KMS-11 (cell line): Measurements from ENCODE around the gene MED17.

Experiments
- H2AFZ ChIP-seq: fragments of 200-600 bp; sonication (generic); 2 replicates; pipeline ENCODE4 v1.6.1; 2016; ENCODE audit warnings: antibody characterized with exemption, mixed run types, low read depth
- H3K27ac ChIP-seq: fragments of 200-600 bp; sonication (generic); 2 replicates; pipeline ENCODE4 v1.6.1; 2016; ENCODE audit warnings: mild to moderate bottlenecking, mixed run types
- H3K27me3 ChIP-seq: fragments of 200-600 bp; sonication (generic); 2 replicates; pipeline ENCODE4 v1.6.1; 2017; ENCODE audit warnings: mild to moderate bottlenecking, low read depth, mixed run types, moderate library complexity; ENCODE audit not compliant: insufficient read depth
- H3K36me3 ChIP-seq: fragments of 200-600 bp; sonication (generic); 2 replicates; pipeline ENCODE4 v1.6.1; 2017; ENCODE audit warnings: mild to moderate bottlenecking, mixed run types; ENCODE audit not compliant: insufficient read depth
- H3K4me1 ChIP-seq: fragments of 200-600 bp; sonication (generic); 2 replicates; pipeline ENCODE4 v1.6.1; 2016; ENCODE audit warnings: mild to moderate bottlenecking, low read depth, mixed run types; ENCODE audit not compliant: poor library complexity, severe bottlenecking
- H3K4me2 ChIP-seq: fragments of 200-600 bp; sonication (generic); 2 replicates; pipeline ENCODE4 v1.7.0; 2016; ENCODE audit warnings: mild to moderate bottlenecking, mixed run types
- H3K4me3 ChIP-seq: fragments of 200-600 bp; sonication (generic); IDR thresholded peaks from 2 replicates; pipeline ENCODE4 v1.6.1; 2017; ENCODE audit warnings: low read depth, low read length, mixed read lengths; ENCODE audit not compliant: insufficient read depth
- H3K79me2 ChIP-seq: fragments of 200-600 bp; sonication (generic); 2 replicates; pipeline ENCODE4 v1.6.1; 2016; ENCODE audit warnings: low read depth, mixed run types; ENCODE audit not compliant: insufficient read depth
- H3K9ac ChIP-seq: fragments of 200-600 bp; sonication (generic); 2 replicates; pipeline ENCODE4 v1.6.1; 2016; ENCODE audit warnings: mild to moderate bottlenecking, mixed run types
- H4K20me1 ChIP-seq: fragments of 200-600 bp; sonication (generic); 2 replicates; pipeline ENCODE4 v1.6.1; 2016; ENCODE audit warnings: mild to moderate bottlenecking, mixed run types; ENCODE audit not compliant: insufficient read depth
- CTCF ChIP-seq: fragments of 200-600 bp; sonication (generic); conservative IDR thresholded peaks from 2 replicates; pipeline ENCODE4 v1.6.1; 2017; ENCODE audit warnings: low read depth, mild to moderate bottlenecking, antibody characterized with exemption, low read length, moderate library complexity, mixed read lengths

Gene MED17

DNA sequence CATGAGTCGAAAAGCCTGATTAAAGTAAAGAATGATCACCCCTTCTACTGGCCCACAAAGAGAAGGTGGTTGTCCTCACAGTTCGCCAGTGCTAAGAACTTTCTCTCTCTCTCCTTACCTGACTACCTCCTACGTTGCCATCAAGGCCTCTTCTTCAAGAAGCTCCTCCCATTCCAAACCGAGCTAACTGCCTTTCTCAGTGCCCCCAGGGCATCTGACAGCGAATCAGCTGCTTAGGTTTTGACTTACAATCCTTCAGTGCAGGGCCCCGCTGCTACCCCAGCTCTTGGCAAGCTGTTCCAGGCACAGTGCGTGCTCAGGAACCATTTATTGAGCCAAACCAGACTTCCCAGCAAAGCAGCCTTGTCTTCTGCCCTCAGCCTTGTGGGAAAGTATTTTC lies 60.5 kb downstream of the MED17 start:
- TF ChIP-seq CTCF, result no peak
- Histone ChIP-seq H3K27ac (no peak overlapping the region), H3K4me2 (no peak overlapping the region), H3K4me3 (no peak overlapping the region), H3K27me3 (no peaks in the 10 kb centered on the region), H4K20me1 (no peaks in the 10 kb centered on the region), H3K79me2 (no peaks in the 10 kb centered on the region), H2AFZ (no peak overlapping the region), H3K36me3 (no peaks in the 10 kb centered on the region), H3K4me1 (no peaks in the 10 kb centered on the region), H3K9ac (no peak overlapping the region)

- no peaks in the 10 kb centered on the region for H3K36me3 ChIP-seq
- no peak for TF ChIP-seq CTCF
- no peak overlapping the region for H3K27ac ChIP-seq
- no peak overlapping the region for H2AFZ ChIP-seq
- no peak overlapping the region for H3K4me2 ChIP-seq
- H4K20me1 ChIP-seq, result no peaks in the 10 kb centered on the region
- no peaks in the 10 kb centered on the region for H3K4me1 ChIP-seq
- no peak overlapping the region for H3K4me3 ChIP-seq
- no peaks in the 10 kb centered on the region for H3K79me2 ChIP-seq
- no peak overlapping the region for H3K9ac ChIP-seq
- no peaks in the 10 kb centered on the region for H3K27me3 ChIP-seq
Observed at GRCh38 chr11:93845181-93846092, 61.4 kb downstream of the MED17 start.

GRCh38 chr11:93846411-93846810 lies 62.3 kb downstream of the MED17 start:
- H3K4me1 ChIP-seq, result no peaks in the 10 kb centered on the region
- no peaks in the 10 kb centered on the region for H3K79me2 ChIP-seq
- no peak for TF ChIP-seq CTCF
- no peak overlapping the region for H2AFZ ChIP-seq
- H4K20me1 ChIP-seq, result no peaks in the 10 kb centered on the region
- H3K27ac ChIP-seq, result no peak overlapping the region
- no peak overlapping the region for H3K4me2 ChIP-seq
- H3K4me3 ChIP-seq, result no peak overlapping the region
- H3K36me3 ChIP-seq, result no peaks in the 10 kb centered on the region
- H3K9ac ChIP-seq, result no peak overlapping the region
- no peaks in the 10 kb centered on the region for H3K27me3 ChIP-seq

- no peak for TF ChIP-seq CTCF
- Histone ChIP-seq H3K9ac (no peak overlapping the region), H3K4me1 (no peaks in the 10 kb centered on the region), H3K4me2 (no peak overlapping the region), H3K27ac (no peak overlapping the region), H3K4me3 (no peak overlapping the region), H3K79me2 (no peaks in the 10 kb centered on the region), H3K36me3 (no peaks in the 10 kb centered on the region), H3K27me3 (no peaks in the 10 kb centered on the region), H2AFZ (no peak overlapping the region), H4K20me1 (no peaks in the 10 kb centered on the region)
Observed at GRCh38 chr11:93849201-93849600, 65.1 kb downstream of the MED17 start.
